Measurements from ENCODE around the gene C14orf132.

DNA sequence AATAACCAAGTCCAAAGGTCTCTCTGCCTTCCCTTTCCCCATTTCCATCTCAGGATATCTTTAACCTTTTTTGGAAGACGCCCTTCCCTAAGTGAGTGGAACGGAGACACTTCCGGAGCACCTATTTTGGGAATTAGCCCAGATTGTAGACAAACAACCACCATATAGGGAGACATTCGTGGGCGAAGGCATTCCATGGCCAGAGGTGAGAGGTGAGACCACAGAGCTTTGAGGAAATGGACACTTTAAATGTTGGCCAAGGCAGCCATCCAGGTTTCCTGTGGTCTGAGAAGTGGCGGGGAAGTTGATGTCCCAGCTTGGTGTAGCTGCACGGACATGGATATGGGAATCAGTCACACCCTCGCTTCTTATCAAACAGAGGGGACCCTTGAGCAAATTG, 96.1 kb downstream of the C14orf132 start:
- TF ChIP-seq POLR2A (IDR thresholded peaks at IDR 0.05; ENCODE audit: low read depth, low read length) (no peak), PAX5 (IDR thresholded peaks at IDR 0.05; ENCODE audit: insufficient read depth, low read length, severe bottlenecking) (no peak), TAF1 (IDR thresholded peaks at IDR 0.05; ENCODE audit: low read depth, low read length) (no peak), POLR2AphosphoS5 (IDR thresholded peaks at IDR 0.05; ENCODE audit: low read depth, low read length) (no peak), SPI1 (IDR thresholded peaks at IDR 0.05; ENCODE audit: low read depth, low read length) (no peak), POU2F2 (IDR thresholded peaks at IDR 0.05; ENCODE audit: low read depth, low read length) (no peak)
